Astrocyte (in vitro differentiated cells and primary cell): ENCODE results near the gene SF3B2. TPM values are rescaled to one million over a fixed set of nuclear protein-coding genes. Genes with fewer than 3 reads are reported as not detected.
A peak's percentile ranks its signal among the peaks of the same experiment; 100 is the strongest.

ENCODE experiments used
- DNase-seq: peaks from one replicate; pipeline ENCODE4 v3.0.0-alpha.2; 2010; ENCODE audit warnings: low read depth
- FAIRE-seq: peaks from 2 replicates; lab custom pipeline; 2011; peaks lifted over from hg19 to GRCh38; lab: Jason Lieb, UNC
- H2AFZ ChIP-seq: 2 replicates; pipeline ENCODE4 v1.6.0; 2012; ENCODE audit warnings: low read depth, low read length, inconsistent platforms
- H3K27ac ChIP-seq: 2 replicates; pipeline ENCODE4 v1.5.1; 2011; ENCODE audit warnings: low read depth, low read length, inconsistent platforms
- H3K27me3 ChIP-seq: 2 replicates; pipeline ENCODE4 v1.6.0; 2011; ENCODE audit warnings: low read length, inconsistent platforms; ENCODE audit not compliant: insufficient read depth
- H3K36me3 ChIP-seq: 2 replicates; pipeline ENCODE4 v1.5.1; 2011; ENCODE audit warnings: low read length, inconsistent platforms; ENCODE audit not compliant: insufficient read depth
- H3K4me1 ChIP-seq: 2 replicates; pipeline ENCODE4 v1.5.1; 2011; ENCODE audit warnings: low read length, inconsistent platforms; ENCODE audit not compliant: insufficient read depth
- H3K4me2 ChIP-seq: 2 replicates; pipeline ENCODE4 v1.6.0; 2012; ENCODE audit warnings: low read length, inconsistent platforms
- H3K4me3 ChIP-seq: 2 replicates; pipeline ENCODE4 v1.5.1; 2011; ENCODE audit warnings: low read depth, mild to moderate bottlenecking, low read length, inconsistent platforms; ENCODE audit not compliant: insufficient read depth
- H3K79me2 ChIP-seq: 2 replicates; pipeline ENCODE4 v1.6.0; 2012; ENCODE audit warnings: mild to moderate bottlenecking, low read length, inconsistent platforms; ENCODE audit not compliant: insufficient read depth
- H3K9ac ChIP-seq: 2 replicates; pipeline ENCODE4 v1.6.0; 2012; ENCODE audit warnings: mild to moderate bottlenecking, low read length, inconsistent platforms
- H3K9me3 ChIP-seq: 2 replicates; pipeline ENCODE4 v1.5.1; 2012; ENCODE audit warnings: low read depth, mild to moderate bottlenecking, low read length, inconsistent platforms; ENCODE audit not compliant: insufficient read depth
- H4K20me1 ChIP-seq: 2 replicates; pipeline ENCODE4 v1.6.0; 2012; ENCODE audit warnings: low read length, inconsistent platforms; ENCODE audit not compliant: insufficient read depth
- H3K27ac Mint-ChIP-seq: one replicate; pipeline ENCODE4 v1.8.0; 2021; ENCODE audit warnings: mild to moderate bottlenecking, mixed read lengths; ENCODE audit not compliant: unreplicated experiment
- H3K27me3 Mint-ChIP-seq: one replicate; pipeline ENCODE4 v1.8.0; 2021; ENCODE audit warnings: low read depth, mixed read lengths; ENCODE audit not compliant: unreplicated experiment
- H3K36me3 Mint-ChIP-seq: one replicate; pipeline ENCODE4 v1.8.0; 2021; ENCODE audit warnings: low read depth, mixed read lengths; ENCODE audit not compliant: unreplicated experiment
- H3K4me1 Mint-ChIP-seq: one replicate; pipeline ENCODE4 v1.8.0; 2021; ENCODE audit warnings: low read depth, mixed read lengths; ENCODE audit not compliant: unreplicated experiment
- H3K4me3 Mint-ChIP-seq: one replicate; pipeline ENCODE4 v1.8.0; 2021; ENCODE audit warnings: mild to moderate bottlenecking, moderate library complexity, mixed read lengths; ENCODE audit not compliant: unreplicated experiment
- H3K9me3 Mint-ChIP-seq: one replicate; pipeline ENCODE4 v1.8.0; 2021; ENCODE audit warnings: mild to moderate bottlenecking, mixed read lengths; ENCODE audit not compliant: unreplicated experiment
- EZH2 ChIP-seq: IDR thresholded peaks from 2 replicates; pipeline ENCODE4 v1.6.1; 2012; ENCODE audit warnings: mild to moderate bottlenecking, low read length, inconsistent platforms; ENCODE audit not compliant: insufficient read depth
- total RNA-seq: library from RNA; stranded (reverse); gene quantifications from 2 replicates; pipeline ENCODE4 v1.2.1, GENCODE V29; 2021
- TF ChIP-seq, protein P1 (sequence below): IDR thresholded peaks from 2 replicates; pipeline ENCODE4 v1.5.1; 2011; ENCODE audit warnings: low read depth, mild to moderate bottlenecking, inconsistent platforms, low read length, moderate library complexity; ENCODE audit not compliant: insufficient read depth

The SF3B2 gene
- total RNA-seq, 1 donor from 2014 or later = 170 TPM

DNA sequence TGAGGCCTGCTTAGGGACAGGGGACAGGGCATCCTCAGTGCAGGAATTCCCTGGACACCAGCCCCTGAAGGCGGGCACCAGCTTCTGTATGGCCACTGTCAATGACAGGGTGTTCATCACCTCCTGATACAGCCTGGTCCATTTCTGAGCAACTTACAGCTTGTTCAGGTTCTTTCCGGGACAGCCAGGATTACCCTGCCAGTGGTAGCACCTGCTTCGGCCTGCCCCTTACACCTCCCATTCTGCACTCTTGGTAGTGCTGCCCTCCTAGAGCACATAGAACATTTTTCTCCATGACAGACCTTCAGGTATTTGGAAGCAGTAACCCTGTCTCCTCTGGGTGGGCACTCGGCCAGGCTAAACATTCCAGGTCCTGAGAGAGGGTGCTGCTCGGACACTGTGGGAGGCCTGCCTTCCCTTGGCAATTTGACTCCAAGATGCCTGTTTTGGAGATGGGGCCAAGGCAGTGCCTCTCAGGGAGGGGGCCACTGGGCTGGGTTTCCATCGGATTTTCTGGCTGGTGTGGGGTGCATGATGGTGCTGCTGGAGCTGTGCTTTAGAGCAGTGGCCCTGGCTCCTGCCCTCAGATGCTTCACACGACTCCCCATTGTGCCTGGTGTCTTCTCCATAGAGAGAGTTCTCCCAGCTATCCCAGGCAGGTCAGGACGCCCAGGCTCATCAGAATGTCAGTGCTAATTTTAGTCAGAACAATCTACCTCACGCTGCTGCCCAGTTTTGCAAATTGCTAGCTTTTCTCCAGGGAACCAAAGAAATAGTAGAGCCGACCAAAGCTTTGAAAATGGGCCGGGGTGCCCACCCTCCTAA lies 4.4 kb upstream of the SF3B2 start:
- Histone ChIP-seq H3K4me2 (peak overlapping the region; percentile 31), H3K79me2 (peaks cover 7% of the 10 kb centered on the region), H3K27ac (no peak overlapping the region), H3K9ac (no peak overlapping the region), H3K27me3 (peaks cover 3% of the 10 kb centered on the region), H4K20me1 (peaks cover under 1% of the 10 kb centered on the region), H3K4me3 (no peak overlapping the region), H3K9me3 (no peaks in the 10 kb centered on the region), H3K36me3 (no peaks in the 10 kb centered on the region), H3K4me1 (peaks cover 17% of the 10 kb centered on the region), H2AFZ (no peak overlapping the region)
- no peak for TF ChIP-seq EZH2
- TF ChIP-seq, protein P1, sequence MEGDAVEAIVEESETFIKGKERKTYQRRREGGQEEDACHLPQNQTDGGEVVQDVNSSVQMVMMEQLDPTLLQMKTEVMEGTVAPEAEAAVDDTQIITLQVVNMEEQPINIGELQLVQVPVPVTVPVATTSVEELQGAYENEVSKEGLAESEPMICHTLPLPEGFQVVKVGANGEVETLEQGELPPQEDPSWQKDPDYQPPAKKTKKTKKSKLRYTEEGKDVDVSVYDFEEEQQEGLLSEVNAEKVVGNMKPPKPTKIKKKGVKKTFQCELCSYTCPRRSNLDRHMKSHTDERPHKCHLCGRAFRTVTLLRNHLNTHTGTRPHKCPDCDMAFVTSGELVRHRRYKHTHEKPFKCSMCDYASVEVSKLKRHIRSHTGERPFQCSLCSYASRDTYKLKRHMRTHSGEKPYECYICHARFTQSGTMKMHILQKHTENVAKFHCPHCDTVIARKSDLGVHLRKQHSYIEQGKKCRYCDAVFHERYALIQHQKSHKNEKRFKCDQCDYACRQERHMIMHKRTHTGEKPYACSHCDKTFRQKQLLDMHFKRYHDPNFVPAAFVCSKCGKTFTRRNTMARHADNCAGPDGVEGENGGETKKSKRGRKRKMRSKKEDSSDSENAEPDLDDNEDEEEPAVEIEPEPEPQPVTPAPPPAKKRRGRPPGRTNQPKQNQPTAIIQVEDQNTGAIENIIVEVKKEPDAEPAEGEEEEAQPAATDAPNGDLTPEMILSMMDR = no peak
- Mint-ChIP-seq H3K27ac (no peak overlapping the region), H3K27me3 (peaks cover 9% of the 10 kb centered on the region), H3K9me3 (no peaks in the 10 kb centered on the region), H3K36me3 (peaks cover 3% of the 10 kb centered on the region), H3K4me1 (peaks cover 9% of the 10 kb centered on the region), H3K4me3 (no peak overlapping the region)
- FAIRE-seq (no peak), DNase-seq (peak; percentile 23)

DNA sequence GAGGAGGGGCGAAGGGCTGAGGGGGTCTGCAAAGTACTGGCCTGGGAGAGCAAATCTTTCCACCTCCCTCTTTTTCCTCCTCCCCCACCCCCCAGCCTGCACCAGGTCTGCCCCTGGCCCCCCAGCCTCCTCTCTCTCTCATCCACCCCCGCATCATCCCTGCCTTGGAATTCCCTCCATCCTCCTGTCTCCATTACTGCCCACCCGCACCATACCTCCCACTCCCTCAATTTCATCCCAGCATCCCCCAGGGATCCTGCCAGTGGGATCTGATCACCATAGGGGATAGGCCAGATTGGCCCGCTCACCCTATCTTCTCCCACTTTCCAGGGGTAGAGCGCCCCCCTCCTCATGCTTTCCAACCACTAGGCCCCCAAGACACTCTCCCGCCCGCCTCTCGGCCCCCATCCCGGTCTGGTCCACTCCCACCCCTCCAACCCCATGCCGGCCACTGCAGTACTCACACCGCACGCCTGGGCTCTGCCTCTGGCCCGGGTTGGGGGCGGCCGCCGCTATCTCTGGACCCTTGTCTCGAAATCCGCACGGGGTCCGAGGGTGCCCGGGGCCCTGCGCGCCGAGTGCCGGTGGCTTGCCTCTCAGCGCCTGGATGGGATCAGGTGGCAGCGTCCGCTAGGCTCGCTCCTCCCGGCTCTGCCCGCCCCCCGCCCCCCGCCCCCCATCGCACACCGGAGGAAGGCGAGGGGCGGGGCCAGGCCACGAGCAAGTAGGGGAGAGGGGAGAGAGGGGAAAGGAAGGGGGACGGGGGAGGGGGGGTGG lies 3.4 kb upstream of the SF3B2 start, which contains the start of gene GAL3ST3:
GAL3ST3 (minus strand) TSS at position 615 of the 777 bp plus-strand sequence. CDS start 3,746 bp downstream, outside the sequence.
- peaks cover 5% of the 10 kb centered on the region for H3K36me3 Mint-ChIP-seq
- H3K27me3 ChIP-seq = peaks cover 3% of the 10 kb centered on the region
- H3K27ac ChIP-seq = no peak within 1 kb of the TSS
- H3K4me3 ChIP-seq = no peak within 1 kb of the TSS
- peak; percentile 43 for TF ChIP-seq EZH2
- TF ChIP-seq, protein P1 = no peak
- FAIRE-seq (no peak), DNase-seq (no peak)
- peaks cover 24% of the 10 kb centered on the region for H3K4me1 ChIP-seq
- peak within 1 kb of the TSS; percentile 72 for H3K27ac Mint-ChIP-seq
- peaks cover 11% of the 10 kb centered on the region for H3K4me1 Mint-ChIP-seq
- H3K4me3 Mint-ChIP-seq = peak within 1 kb of the TSS; percentile 34
- H3K27me3 Mint-ChIP-seq = peaks cover 9% of the 10 kb centered on the region
- H4K20me1 ChIP-seq = peaks cover 11% of the 10 kb centered on the region
- H3K79me2 ChIP-seq = peaks cover 17% of the 10 kb centered on the region
- H3K36me3 ChIP-seq = no peaks in the 10 kb centered on the region
- no peaks in the 10 kb centered on the region for H3K9me3 ChIP-seq
- no peak within 1 kb of the TSS for H3K9ac ChIP-seq
- peak within 1 kb of the TSS; percentile 61 for H3K4me2 ChIP-seq
- H3K9me3 Mint-ChIP-seq = no peaks in the 10 kb centered on the region
- H2AFZ ChIP-seq = no peak within 1 kb of the TSS
